ENCODE measurements around the gene CCDC146. TPM values are rescaled to one million over a fixed set of nuclear protein-coding genes. Genes with fewer than 3 reads are reported as not detected.

The CCDC146 gene
- total and polyA plus RNA-seq, 2 of the 8 experiments (the other 6 are each of a cell fraction or from before 2014, with no cell fraction given) = 0.88 to 2.4 TPM

DNA sequence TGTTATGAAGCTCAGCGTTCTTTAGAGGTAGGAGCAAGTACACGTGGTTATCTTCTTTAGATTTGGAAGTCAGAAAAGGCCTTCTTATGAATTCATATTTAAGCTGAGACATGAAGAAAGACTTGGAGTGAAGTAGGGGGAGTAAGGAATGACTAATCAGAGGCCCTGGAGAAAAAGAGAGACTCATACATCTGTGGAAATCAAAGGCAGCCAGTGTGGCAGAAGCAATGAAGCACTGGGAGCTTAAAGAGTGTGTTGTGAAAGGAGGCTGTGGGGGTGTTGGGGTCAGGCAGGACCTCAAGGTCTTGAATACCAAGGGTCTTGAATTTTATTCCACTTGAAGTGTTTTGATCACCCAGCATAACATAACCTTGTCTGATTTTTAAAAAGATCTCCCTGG lies 112.9 kb downstream of the CCDC146 start:
- H2AFZ ChIP-seq (ENCODE audit: low read length) = no peak overlapping the region
- H3K9ac ChIP-seq (replicated peaks in 1 of 4; ENCODE audit: extremely low read depth in 1 of 4, low read depth in 3 of 4, low read length in 3 of 4) = no peak overlapping the region
- ChIA-PET CTCF (ENCODE audit: partially characterized antibody) (interaction anchor here (1.0 to 2.6 kb wide), 2 partner anchors 9 to 12 kb away, joined by 5 to 14 read pairs; no protein-coding TSS in a partner anchor), POLR2A (ENCODE audit: partially characterized antibody) (no interaction called here)
- FAIRE-seq (no peak), DNase-seq (ENCODE audit: low read depth in 1 of 2, low spot score in 2 of 2) (no peak)
- H3K79me2 ChIP-seq (ENCODE audit: control insufficient read depth in 1 of 2, insufficient read depth in 2 of 2, low read length in 2 of 2) = no peaks in the 10 kb centered on the region
- no peak overlapping the region for H4K91ac ChIP-seq (replicated peaks; ENCODE audit: insufficient read length, low read length)
- H3K23me2 ChIP-seq (ENCODE audit: low read depth, low read length) = no peaks in the 10 kb centered on the region; the same call in 1 of the 2 replicates
- no peak overlapping the region for H3K18ac ChIP-seq (ENCODE audit: extremely low read depth, low read length)
- H3K9me3 ChIP-seq (ENCODE audit: insufficient read depth in 2 of 2, low read depth in 1 of 2, low read length in 1 of 2) = no peaks in the 10 kb centered on the region
- no peak overlapping the region for H3K14ac ChIP-seq (ENCODE audit: insufficient read length)
- no peaks in the 10 kb centered on the region for H4K20me1 ChIP-seq (replicated peaks in 1 of 2; ENCODE audit: control insufficient read depth in 1 of 2, insufficient read depth in 2 of 2, low read length in 2 of 2)
- H4K8ac ChIP-seq (ENCODE audit: extremely low read depth, insufficient read depth, low read length) = no peak overlapping the region
- H2AK5ac ChIP-seq (ENCODE audit: low read depth, low read length) = no peak overlapping the region
- no peaks in the 10 kb centered on the region for H3K36me3 ChIP-seq (ENCODE audit: control insufficient read depth in 2 of 4, insufficient read depth in 4 of 4, low read length in 3 of 4)
- H2BK12ac ChIP-seq (ENCODE audit: low read depth, low read length) = no peak overlapping the region
- H3K4me3 ChIP-seq (ENCODE audit: extremely low read depth in 1 of 4, insufficient read depth in 2 of 4, low read depth in 3 of 4, low read length in 4 of 4) = no peak overlapping the region
- no peak overlapping the region for H2BK15ac ChIP-seq (ENCODE audit: low read length)
- H2BK20ac ChIP-seq (ENCODE audit: low read length) = no peak overlapping the region
- no peak overlapping the region for H2BK120ac ChIP-seq (replicated peaks; ENCODE audit: low read depth, low read length)
- no peak overlapping the region for H3K27ac ChIP-seq (ENCODE audit: low read depth, low read length)
- no peak overlapping the region for H3K4ac ChIP-seq (replicated peaks; ENCODE audit: insufficient read length, low read depth, low read length)
- no peak overlapping the region for H2BK5ac ChIP-seq (ENCODE audit: low read depth, low read length)
- no peaks in the 10 kb centered on the region for H3K4me1 ChIP-seq (replicated peaks in 1 of 4; ENCODE audit: control insufficient read depth in 3 of 4, insufficient read depth in 4 of 4, low read length in 3 of 4)
- 89% methylated on average over 2 of the region's 2 CpGs; no CpG with 5 or more reads in 1 of the 2 experiments for WGBS, 2 experiments (ENCODE audit: extremely low coverage in 1 of 2, insufficient coverage in 1 of 2, insufficient read length in 1 of 2, insufficient replicate concordance in 2 of 2, low coverage in 1 of 2, low lambda C conversion rate in 2 of 2, missing lambda C conversion rate in 1 of 2)
- no peak overlapping the region for H3K23ac ChIP-seq (ENCODE audit: insufficient read length)
- no peaks in the 10 kb centered on the region for H3K27me3 ChIP-seq (replicated peaks in 1 of 4; ENCODE audit: control insufficient read depth in 3 of 4, extremely low read depth in 1 of 4, insufficient read depth in 3 of 4, low read length in 3 of 4)
- no peak overlapping the region for H4K5ac ChIP-seq (ENCODE audit: insufficient read length, low read depth, low read length)
- H3K56ac ChIP-seq (replicated peaks; ENCODE audit: insufficient read length, low read depth, low read length) = no peak overlapping the region
- H3K79me1 ChIP-seq (ENCODE audit: low read depth, low read length) = no peaks in the 10 kb centered on the region
- no peak overlapping the region for H3K4me2 ChIP-seq (ENCODE audit: insufficient read depth in 1 of 2, low read depth in 2 of 2, low read length in 2 of 2)
- TF ChIP-seq KDM4A (IDR thresholded peaks at IDR 0.05; ENCODE audit: low read depth, low read length, severe bottlenecking) = no peak
- no peak for TF ChIP-seq MAFK (IDR thresholded peaks at IDR 0.05; ENCODE audit: low read depth, low read length)
- no peak for TF ChIP-seq ASH2L (IDR thresholded peaks at IDR 0.05; ENCODE audit: low read length)
- no peak for TF ChIP-seq SIRT6 (IDR thresholded peaks at IDR 0.05; ENCODE audit: low read length)
- TF ChIP-seq CTBP2 (IDR thresholded peaks at IDR 0.05; ENCODE audit: borderline replicate concordance, insufficient read depth, insufficient read length, low read length) = no peak

Data from H1 (cell line).